Nephron progenitor cell (in vitro differentiated cells): Measurements from ENCODE around the gene ACACA.
"Not testable (repeated sequence)": the region's sequence is repeated elsewhere in the genome, so short reads cannot be mapped to it uniquely, and the experiment has no call there.

Source experiments
- DNase-seq: peaks from one replicate; pipeline ENCODE4 v3.0.0; 2021
- H3K27ac Mint-ChIP-seq: 2 replicates; pipeline ENCODE4 v1.8.0; 2021; ENCODE audit warnings: mild to moderate bottlenecking, moderate library complexity, mixed read lengths
- H3K27me3 Mint-ChIP-seq: 2 replicates; pipeline ENCODE4 v1.8.0; 2021; ENCODE audit warnings: mild to moderate bottlenecking, low read depth, mixed read lengths; ENCODE audit not compliant: poor library complexity
- H3K36me3 Mint-ChIP-seq: 2 replicates; pipeline ENCODE4 v1.8.0; 2021; ENCODE audit warnings: low read depth, mixed read lengths
- H3K4me1 Mint-ChIP-seq: 2 replicates; pipeline ENCODE4 v1.8.0; 2021; ENCODE audit warnings: mixed read lengths
- H3K4me3 Mint-ChIP-seq: 2 replicates; pipeline ENCODE4 v1.8.0; 2021; ENCODE audit warnings: mild to moderate bottlenecking, moderate library complexity, mixed read lengths
- H3K9me3 Mint-ChIP-seq: 2 replicates; pipeline ENCODE4 v1.8.0; 2021; ENCODE audit warnings: mild to moderate bottlenecking, moderate library complexity, mixed read lengths
- CTCF ChIP-seq: fragments of 200-600 bp; sonication (generic); IDR thresholded peaks from 2 replicates; pipeline ENCODE4 v1.5.0; 2021; ENCODE audit warnings: antibody characterized with exemption

ACACA gene

GRCh38 chr17:37083456-37083855 is 323.2 kb downstream of the ACACA start:
- peaks cover 54% of the 10 kb centered on the region for H3K4me1 Mint-ChIP-seq
- peaks cover 63% of the 10 kb centered on the region for H3K36me3 Mint-ChIP-seq
- peaks cover 9% of the 10 kb centered on the region for H3K27me3 Mint-ChIP-seq
- DNase-seq, result no peak
- H3K9me3 Mint-ChIP-seq, result peaks cover 26% of the 10 kb centered on the region
- no peak overlapping the region for H3K4me3 Mint-ChIP-seq
- H3K27ac Mint-ChIP-seq, result peak overlapping the region; percentile 94
- TF ChIP-seq CTCF, result no peak

- H3K27me3 Mint-ChIP-seq, result peaks cover 9% of the 10 kb centered on the region
- peaks cover 26% of the 10 kb centered on the region for H3K9me3 Mint-ChIP-seq
- no peak for TF ChIP-seq CTCF
- no peak for DNase-seq
- peak overlapping the region; percentile 94 for H3K27ac Mint-ChIP-seq
- H3K4me3 Mint-ChIP-seq, result no peak overlapping the region
- H3K4me1 Mint-ChIP-seq, result peaks cover 50% of the 10 kb centered on the region
- peaks cover 59% of the 10 kb centered on the region for H3K36me3 Mint-ChIP-seq
Measured at GRCh38 chr17:37082985-37083384, 323.7 kb downstream of the ACACA start.

GRCh38 chr17:37082311-37082860 is 324.2 kb downstream of the ACACA start:
- peak overlapping the region; percentile 25 for H3K27ac Mint-ChIP-seq

GRCh38 chr17:37081287-37081686 is 325.3 kb downstream of the ACACA start:
- H3K27ac Mint-ChIP-seq, result no peak overlapping the region
- peaks cover 33% of the 10 kb centered on the region for H3K4me1 Mint-ChIP-seq
- peaks cover 12% of the 10 kb centered on the region for H3K27me3 Mint-ChIP-seq
- H3K36me3 Mint-ChIP-seq, result peaks cover 49% of the 10 kb centered on the region
- peaks cover 26% of the 10 kb centered on the region for H3K9me3 Mint-ChIP-seq
- TF ChIP-seq CTCF, result no peak
- no peak overlapping the region for H3K4me3 Mint-ChIP-seq
- DNase-seq, result no peak

More at GRCh38 chr17:37082311-37082860, 324.2 kb downstream of the ACACA start:
- H3K36me3 Mint-ChIP-seq, result peaks cover 53% of the 10 kb centered on the region
- peaks cover 26% of the 10 kb centered on the region for H3K9me3 Mint-ChIP-seq
- H3K4me3 Mint-ChIP-seq, result no peak overlapping the region
- H3K27me3 Mint-ChIP-seq, result peaks cover 9% of the 10 kb centered on the region
- DNase-seq, result no peak
- peaks cover 44% of the 10 kb centered on the region for H3K4me1 Mint-ChIP-seq
- no peak for TF ChIP-seq CTCF

- Mint-ChIP-seq H3K27me3 (peaks cover 12% of the 10 kb centered on the region), H3K4me1 (peaks cover 17% of the 10 kb centered on the region), H3K36me3 (peaks cover 38% of the 10 kb centered on the region), H3K4me3 (no peak overlapping the region), H3K9me3 (peaks cover 26% of the 10 kb centered on the region), H3K27ac (no peak overlapping the region)
- TF ChIP-seq CTCF, result no peak
- DNase-seq, result no peak
Measured at GRCh38 chr17:37079735-37080134, 326.9 kb downstream of the ACACA start.

GRCh38 chr17:37079065-37079708 is 327.4 kb downstream of the ACACA start:
- DNase-seq, result no peak
- no peak overlapping the region for H3K27ac Mint-ChIP-seq
- H3K4me3 Mint-ChIP-seq, result no peak overlapping the region
- H3K36me3 Mint-ChIP-seq, result peaks cover 33% of the 10 kb centered on the region
- H3K4me1 Mint-ChIP-seq, result peaks cover 12% of the 10 kb centered on the region
- TF ChIP-seq CTCF, result no peak
- peaks cover 12% of the 10 kb centered on the region for H3K27me3 Mint-ChIP-seq
- H3K9me3 Mint-ChIP-seq, result peaks cover 26% of the 10 kb centered on the region

- Mint-ChIP-seq H3K36me3 (peaks cover 11% of the 10 kb centered on the region), H3K27me3 (peaks cover 17% of the 10 kb centered on the region)
- not testable (repeated sequence) for H3K4me3 Mint-ChIP-seq, H3K9me3 Mint-ChIP-seq, DNase-seq, H3K4me1 Mint-ChIP-seq, H3K27ac Mint-ChIP-seq
Measured at GRCh38 chr17:37073464-37073863, 333.2 kb downstream of the ACACA start.
